NCI-H2029 (cell line): ENCODE data around the gene RIC8A.
"Not testable (repeated sequence)": the region's sequence is repeated elsewhere in the genome, so short reads cannot be mapped to it uniquely, and the experiment has no call there.

Experiments
- DNase-seq: peaks from one replicate; lab custom pipeline; 2025; lab: John Stamatoyannopoulos, UW

RIC8A gene

DNA sequence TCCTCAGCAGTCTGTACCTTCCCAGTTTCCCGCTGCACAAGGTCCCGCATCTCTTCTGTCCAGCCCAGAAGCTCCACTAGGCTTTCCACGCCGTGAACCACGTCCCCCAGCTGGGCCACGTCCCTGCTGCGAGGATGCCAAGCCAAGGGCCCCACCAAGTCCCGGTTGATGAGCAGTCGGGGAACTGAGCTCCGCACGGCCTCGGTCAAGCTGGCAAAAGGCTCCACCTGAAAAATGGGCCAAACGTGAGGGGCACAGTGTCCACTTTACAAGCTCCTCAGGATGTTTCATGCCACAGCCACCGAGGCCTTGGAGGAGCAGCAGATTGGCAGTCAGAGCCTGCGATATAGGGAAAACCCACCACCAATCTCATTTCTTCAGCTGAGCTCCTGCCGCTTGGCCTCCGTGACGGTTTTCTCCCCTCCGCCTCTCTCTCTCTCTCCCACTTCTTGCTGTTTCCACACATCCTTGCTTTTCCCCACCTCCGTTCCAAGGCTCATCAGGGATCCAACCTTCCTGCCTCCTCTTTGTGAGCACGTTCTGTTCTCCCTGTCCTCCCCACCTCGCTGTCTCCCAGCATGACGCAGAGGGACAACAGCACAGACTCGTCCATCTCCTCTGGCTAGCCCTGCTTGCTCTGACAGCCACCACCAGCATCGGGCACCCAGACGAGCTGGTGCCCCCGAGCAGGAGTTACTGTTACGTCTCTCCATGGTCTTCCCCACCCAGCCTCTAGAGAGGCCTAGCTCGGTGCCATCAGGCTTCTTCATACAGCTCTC, 11.5 kb downstream of the RIC8A start:
- no peak for DNase-seq

DNA sequence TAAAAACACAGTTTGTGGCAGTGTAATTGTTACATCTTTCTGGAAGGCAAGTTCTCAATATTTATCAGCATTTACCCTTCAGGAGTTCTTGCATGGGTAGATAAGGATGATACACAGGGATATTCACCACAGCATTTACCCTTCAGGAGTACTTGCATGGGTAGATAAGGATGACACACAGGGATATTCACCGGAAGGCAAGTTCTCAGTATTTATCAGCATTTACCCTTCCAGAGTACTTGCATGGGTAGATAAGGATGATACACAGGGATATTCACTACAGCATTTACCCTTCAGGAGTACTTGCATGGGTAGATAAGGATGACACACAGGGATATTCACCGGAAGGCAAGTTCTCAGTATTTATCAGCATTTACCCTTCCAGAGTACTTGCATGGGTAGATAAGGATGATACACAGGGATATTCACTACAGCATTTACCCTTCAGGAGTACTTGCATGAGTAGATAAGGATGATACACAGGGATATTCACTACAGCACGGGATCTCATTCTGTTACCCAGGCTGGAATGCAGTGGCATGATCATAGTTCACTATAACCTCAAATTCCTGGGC, 13.2 kb downstream of the RIC8A start:
- DNase-seq = not testable (repeated sequence)

DNA sequence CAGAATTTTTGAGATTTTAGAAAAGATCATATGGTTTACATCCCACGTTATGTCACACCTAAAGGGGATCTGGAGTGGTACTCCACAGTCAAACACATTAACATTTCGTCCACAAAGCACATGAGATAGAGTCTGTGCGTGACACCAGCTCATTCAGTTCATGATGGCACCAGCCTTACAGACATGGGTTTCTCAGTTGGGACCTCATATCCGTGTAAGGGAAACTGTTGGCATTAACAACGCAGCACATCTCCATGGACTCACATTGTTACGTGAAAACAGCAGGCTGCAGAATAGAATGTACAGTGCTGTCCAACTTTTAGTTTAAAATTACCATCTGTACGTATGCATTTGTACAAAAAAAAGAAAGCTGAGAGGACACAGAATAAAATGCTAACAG, 14.0 kb downstream of the RIC8A start:
- no peak for DNase-seq

GRCh38 chr11:221998-222789, 14.7 kb downstream of the RIC8A start:
- DNase-seq = no peak

GRCh38 chr11:223026-223789, 15.7 kb downstream of the RIC8A start:
- DNase-seq = no peak

DNA sequence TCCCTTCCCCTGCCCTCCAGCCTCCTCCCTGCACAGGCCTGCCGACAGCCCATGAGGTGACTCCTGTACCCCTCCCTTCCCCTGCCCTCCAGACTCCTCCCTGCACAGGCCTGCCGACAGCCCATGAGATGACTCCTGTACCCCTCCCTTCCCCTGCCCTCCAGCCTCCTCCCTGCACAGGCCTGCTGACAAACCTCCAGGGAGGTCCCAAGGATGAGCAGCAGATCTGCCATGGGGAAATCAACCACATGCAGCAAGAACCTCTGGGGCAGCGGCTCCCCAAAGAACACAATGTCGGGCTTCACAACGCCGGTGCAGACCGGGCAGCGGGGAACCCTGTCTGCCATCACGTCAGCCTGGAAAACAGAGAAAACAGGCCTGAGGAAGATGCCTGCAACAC, 16.4 kb downstream of the RIC8A start:
- DNase-seq = no peak

DNA sequence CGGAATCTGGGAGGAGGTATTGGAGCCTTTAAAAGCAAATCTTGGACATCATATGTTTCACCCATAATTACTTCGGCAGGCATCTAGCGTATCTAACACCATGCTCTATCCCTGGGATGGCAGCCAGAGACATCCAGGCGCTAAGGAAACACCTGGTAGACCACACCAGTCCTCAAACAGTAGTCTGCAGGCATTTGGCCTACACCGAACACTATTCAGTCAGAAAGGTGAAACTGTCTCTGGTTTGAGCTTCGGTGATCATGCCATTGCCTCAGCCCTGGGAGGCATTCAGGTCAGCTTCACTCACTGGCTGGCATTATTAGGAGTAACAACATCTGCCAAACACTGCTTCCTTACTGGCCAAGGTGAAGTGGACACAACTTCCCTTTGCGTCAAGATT, 16.9 kb downstream of the RIC8A start:
- no peak for DNase-seq

GRCh38 chr11:225734-226453, 18.4 kb downstream of the RIC8A start:
- no peak for DNase-seq

DNA sequence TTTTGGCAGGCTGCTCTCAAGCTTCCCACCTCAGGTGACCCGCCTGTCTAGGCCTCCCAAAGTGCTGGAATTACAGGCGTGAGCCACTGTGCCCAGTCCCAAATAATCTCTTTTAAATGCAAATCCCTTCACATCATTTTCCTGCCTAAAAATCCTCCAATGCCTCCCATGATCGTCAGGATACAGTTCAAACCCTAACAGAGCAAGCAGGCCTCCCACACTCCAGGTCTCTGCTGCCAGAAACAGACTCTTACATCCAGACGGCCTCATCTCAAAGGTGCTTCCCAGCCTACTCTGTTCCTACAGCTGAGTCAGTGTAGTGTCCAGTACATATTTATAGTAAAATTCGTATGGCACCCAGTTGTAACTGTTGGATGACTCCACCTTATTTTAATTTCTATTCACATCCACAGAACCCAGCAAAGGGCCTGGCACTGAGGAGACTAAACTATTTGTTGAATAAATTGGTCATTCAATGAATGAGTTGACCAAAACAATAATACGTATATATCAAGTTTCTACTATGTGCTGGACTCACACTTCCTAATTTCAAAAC, 20.4 kb downstream of the RIC8A start:
- no peak for DNase-seq

GRCh38 chr11:230431-230830, 22.9 kb downstream of the RIC8A start:
- no peak for DNase-seq

DNA sequence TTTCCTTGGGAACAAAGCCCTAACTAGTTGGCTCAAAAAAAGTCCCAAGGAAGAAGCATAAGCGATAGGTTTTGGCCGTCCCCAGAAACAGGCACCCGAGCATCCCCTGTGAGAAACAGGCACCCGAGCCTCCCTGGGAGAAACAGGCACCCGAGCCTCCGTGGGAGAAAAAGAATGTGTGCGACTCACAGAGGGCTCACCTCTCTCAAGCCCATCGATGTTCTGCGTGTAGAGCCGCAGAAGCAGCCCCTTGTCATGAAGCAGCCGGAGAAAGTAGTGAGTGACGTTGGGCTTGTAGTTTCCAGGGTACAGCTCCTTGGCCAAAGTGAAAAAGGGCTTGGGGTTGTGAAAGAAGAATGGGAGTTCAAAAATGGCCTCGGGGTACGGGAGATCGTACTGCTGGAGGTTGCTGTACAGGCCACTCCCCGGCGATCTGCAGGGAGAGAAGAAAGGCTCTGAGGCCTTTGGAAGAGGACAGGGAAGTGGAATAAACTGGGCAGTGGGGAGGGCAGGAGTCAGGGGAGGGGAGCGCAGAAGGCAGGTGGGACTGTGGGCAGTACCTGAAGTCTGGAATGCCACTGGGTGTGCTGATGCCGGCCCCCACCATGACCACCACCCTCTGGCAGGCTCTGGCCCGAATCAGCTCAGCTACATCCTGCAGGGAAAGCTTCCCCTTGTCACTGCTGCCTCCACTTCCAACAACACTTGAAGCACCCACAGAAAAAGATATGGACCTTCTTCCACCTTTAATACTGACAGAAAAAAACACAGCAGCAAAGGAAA, 25.5 kb downstream of the RIC8A start:
- no peak for DNase-seq

GRCh38 chr11:235180-235579, 27.7 kb downstream of the RIC8A start:
- no peak for DNase-seq

DNA sequence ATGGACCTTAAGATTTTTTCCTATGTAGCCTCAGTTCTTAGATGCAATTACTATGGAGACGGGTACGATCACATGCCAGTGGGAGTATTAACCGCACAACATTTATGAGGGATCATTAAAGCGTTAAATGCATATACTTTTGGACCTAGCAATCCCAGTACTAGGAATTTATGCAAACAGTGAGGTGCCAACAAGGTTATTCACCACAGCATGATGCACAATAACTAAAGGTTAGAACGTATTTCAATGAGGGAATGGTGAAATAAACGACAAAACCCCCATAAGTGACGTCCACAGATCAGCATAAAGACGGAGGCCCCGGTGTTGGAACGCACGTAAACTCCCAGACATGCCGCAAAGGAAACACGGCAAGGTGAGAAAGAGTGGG, 28.1 kb downstream of the RIC8A start:
- no peak for DNase-seq

DNA sequence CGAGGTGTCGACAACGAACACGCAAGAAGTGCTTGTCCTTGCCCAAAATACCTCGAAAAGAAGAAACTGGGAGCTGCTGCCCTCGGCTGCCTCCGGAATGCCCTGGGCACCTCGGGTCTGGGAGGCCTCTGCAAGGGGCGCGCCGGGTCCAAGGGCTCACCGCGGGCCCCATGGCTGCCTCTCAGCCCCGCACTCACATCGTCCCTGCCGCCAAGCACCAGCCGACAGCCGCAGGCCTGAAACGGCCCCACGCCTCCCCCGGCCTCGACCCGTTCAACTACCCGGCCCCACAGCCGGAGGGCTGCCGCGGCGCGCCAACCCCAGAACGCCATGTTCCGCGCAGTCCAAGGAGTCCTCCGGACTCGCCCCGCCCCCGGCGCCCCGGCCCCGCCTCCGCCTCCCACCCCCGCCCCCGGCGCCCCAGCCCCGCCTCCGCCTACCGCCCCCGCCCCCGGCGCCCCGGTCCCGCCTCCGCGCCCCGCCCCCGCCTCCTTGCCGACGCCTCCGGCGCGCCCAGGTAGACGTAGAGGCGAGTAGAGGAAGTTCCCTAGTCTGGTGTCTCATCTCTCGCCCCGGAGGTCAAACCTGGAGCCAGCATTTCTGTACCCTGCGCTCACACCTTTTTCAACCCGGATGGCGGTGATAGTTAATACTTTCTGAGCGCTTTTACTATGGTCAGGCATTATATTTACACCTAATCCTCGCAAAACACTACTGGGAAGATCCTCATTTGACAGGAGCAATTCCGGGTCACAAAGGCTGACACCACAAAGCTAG, 28.7 kb downstream of the RIC8A start, which contains the start of gene SIRT3:
Gene SIRT3 (minus strand): TSS at position 346 of the 777 bp plus-strand sequence. CDS start 14 bp downstream, at position 332.
- DNase-seq = peak; percentile 78

- DNase-seq = peak; percentile 70
Measured at GRCh38 chr11:236774-237767, 29.6 kb downstream of the RIC8A start, which contains the start of gene PSMD13. TSS of gene PSMD13 (plus strand) at chr11:236976. CDS start at chr11:237050, 74 bp downstream.

GRCh38 chr11:238346-238745, 30.8 kb downstream of the RIC8A start:
- DNase-seq = not testable (repeated sequence)

DNA sequence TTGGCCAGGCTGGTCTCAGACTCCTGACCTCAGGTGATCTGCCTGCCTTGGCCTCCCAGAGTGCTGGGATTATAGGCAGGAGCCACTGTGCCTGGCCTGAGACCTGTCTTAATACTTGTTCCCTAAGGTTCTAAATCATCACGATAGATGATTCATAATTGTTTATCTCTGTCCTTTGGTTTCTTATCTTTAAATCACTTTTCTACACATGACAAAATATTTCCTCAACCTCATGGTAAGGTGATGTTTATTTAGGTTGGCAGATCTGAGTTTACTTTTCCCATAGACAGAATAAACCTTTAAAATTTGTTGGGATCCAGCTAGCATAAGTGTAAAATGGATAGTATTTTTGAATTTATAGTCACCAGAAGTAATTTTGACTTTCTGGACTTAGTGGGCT, 32.8 kb downstream of the RIC8A start:
- no peak for DNase-seq

GRCh38 chr11:241634-242033, 34.1 kb downstream of the RIC8A start:
- no peak for DNase-seq
